Glutamatergic neuron (in vitro differentiated cells): ENCODE data around the gene LRRFIP1. TPM values are rescaled to one million over a fixed set of nuclear protein-coding genes. Genes with fewer than 3 reads are reported as not detected.
A peak's percentile ranks its signal among the peaks of the same experiment; 100 is the strongest.

ENCODE experiments used
- DNase-seq: peaks from one replicate; pipeline ENCODE4 v3.0.0; 2022
- H3K27ac Mint-ChIP-seq: one replicate; pipeline ENCODE4 v1.8.0; 2020; ENCODE audit warnings: mild to moderate bottlenecking, mixed read lengths, inconsistent platforms; ENCODE audit not compliant: unreplicated experiment
- H3K27me3 Mint-ChIP-seq: one replicate; pipeline ENCODE4 v1.8.0; 2020; ENCODE audit warnings: mild to moderate bottlenecking, moderate library complexity, mixed read lengths, inconsistent platforms; ENCODE audit not compliant: unreplicated experiment
- H3K36me3 Mint-ChIP-seq: one replicate; pipeline ENCODE4 v1.8.0; 2020; ENCODE audit warnings: mild to moderate bottlenecking, mixed read lengths, inconsistent platforms; ENCODE audit not compliant: unreplicated experiment
- H3K4me1 Mint-ChIP-seq: one replicate; pipeline ENCODE4 v1.8.0; 2020; ENCODE audit warnings: mild to moderate bottlenecking, low read depth, mixed read lengths, inconsistent platforms; ENCODE audit not compliant: unreplicated experiment
- H3K4me3 Mint-ChIP-seq: one replicate; pipeline ENCODE4 v1.8.0; 2020; ENCODE audit warnings: mild to moderate bottlenecking, mixed read lengths, inconsistent platforms; ENCODE audit not compliant: unreplicated experiment
- H3K9me3 Mint-ChIP-seq: one replicate; pipeline ENCODE4 v1.8.0; 2020; ENCODE audit warnings: mild to moderate bottlenecking, moderate library complexity, mixed read lengths, inconsistent platforms; ENCODE audit not compliant: unreplicated experiment
- long read RNA-seq: library from polyadenylated mRNA; unstranded; transcript quantifications from one replicate; pipeline ENCODE4 v2.0.0, GENCODE V29; 2020; ENCODE audit not compliant: unreplicated experiment
- total RNA-seq: library from RNA; stranded (reverse); fragmentation: NEBNext Ultra II Directional; extraction: Animal tissue kit (Norgen Biotek cat#: 25700); gene quantifications from one replicate; pipeline ENCODE4 v1.2.1, GENCODE V29; 2021; ENCODE audit not compliant: unreplicated experiment
- TF ChIP-seq, protein P1 (sequence below): fragments of 200-600 bp; sonication (generic); IDR thresholded peaks from one replicate; pipeline ENCODE4 v1.5.0; 2021; ENCODE audit not compliant: partially characterized antibody, unreplicated experiment

Gene LRRFIP1
- 112 TPM for total RNA-seq
- long read RNA-seq, transcript LRRFIP1-202 (8 exons, 3,709 nt) = major isoform, 5 of 52 reads
- long read RNA-seq, partial matches to known transcripts = 14 of 52 reads
- long read RNA-seq, other reads (novel, unspliced or antisense) = 33 of 52 reads

GRCh38 chr2:237627441-237628246, at the start of gene LRRFIP1:
LRRFIP1 (plus strand) TSS chr2:237627587; CDS start chr2:237627645, 58 bp downstream.
- Mint-ChIP-seq H3K27ac (peak within 1 kb of the TSS; percentile 72), H3K9me3 (peaks cover 11% of the 10 kb centered on the region), H3K27me3 (peaks cover 19% of the 10 kb centered on the region)

GRCh38 chr2:237577956-237578870, 49.2 kb upstream of the LRRFIP1 start:
- H3K36me3 Mint-ChIP-seq = no peaks in the 10 kb centered on the region
- no peak overlapping the region for H3K27ac Mint-ChIP-seq
- peaks cover 9% of the 10 kb centered on the region for H3K27me3 Mint-ChIP-seq
- TF ChIP-seq, protein P1, sequence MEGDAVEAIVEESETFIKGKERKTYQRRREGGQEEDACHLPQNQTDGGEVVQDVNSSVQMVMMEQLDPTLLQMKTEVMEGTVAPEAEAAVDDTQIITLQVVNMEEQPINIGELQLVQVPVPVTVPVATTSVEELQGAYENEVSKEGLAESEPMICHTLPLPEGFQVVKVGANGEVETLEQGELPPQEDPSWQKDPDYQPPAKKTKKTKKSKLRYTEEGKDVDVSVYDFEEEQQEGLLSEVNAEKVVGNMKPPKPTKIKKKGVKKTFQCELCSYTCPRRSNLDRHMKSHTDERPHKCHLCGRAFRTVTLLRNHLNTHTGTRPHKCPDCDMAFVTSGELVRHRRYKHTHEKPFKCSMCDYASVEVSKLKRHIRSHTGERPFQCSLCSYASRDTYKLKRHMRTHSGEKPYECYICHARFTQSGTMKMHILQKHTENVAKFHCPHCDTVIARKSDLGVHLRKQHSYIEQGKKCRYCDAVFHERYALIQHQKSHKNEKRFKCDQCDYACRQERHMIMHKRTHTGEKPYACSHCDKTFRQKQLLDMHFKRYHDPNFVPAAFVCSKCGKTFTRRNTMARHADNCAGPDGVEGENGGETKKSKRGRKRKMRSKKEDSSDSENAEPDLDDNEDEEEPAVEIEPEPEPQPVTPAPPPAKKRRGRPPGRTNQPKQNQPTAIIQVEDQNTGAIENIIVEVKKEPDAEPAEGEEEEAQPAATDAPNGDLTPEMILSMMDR = no peak
- peaks cover 5% of the 10 kb centered on the region for H3K4me1 Mint-ChIP-seq
- H3K4me3 Mint-ChIP-seq = no peak overlapping the region
- DNase-seq = no peak
- no peaks in the 10 kb centered on the region for H3K9me3 Mint-ChIP-seq

More at GRCh38 chr2:237627441-237628246, at the start of gene LRRFIP1:
- peaks cover 19% of the 10 kb centered on the region for H3K4me1 Mint-ChIP-seq
- H3K4me3 Mint-ChIP-seq = peak within 1 kb of the TSS; percentile 91
- H3K36me3 Mint-ChIP-seq = no peaks in the 10 kb centered on the region
- TF ChIP-seq, protein P1 = no peak
- DNase-seq = peak; percentile 69

DNA sequence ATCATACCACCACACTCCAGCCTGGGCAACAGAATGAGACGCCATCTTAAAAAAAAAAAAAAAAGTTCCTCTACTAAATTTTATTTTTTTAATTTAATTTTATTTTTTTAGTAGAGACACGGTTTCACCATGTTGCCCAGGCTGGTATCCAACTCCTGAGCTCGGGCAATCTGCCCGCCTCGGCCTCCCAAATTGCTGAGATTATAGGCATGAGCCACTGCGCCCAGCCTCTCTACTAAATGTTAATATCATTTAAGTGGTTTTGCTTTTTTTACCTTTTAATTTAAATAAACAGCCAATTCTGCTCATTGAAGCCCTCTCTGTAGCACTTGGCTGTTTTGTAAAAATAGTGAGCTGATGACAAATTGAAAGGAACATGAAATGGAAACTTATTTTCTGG, 46.1 kb upstream of the LRRFIP1 start:
- Mint-ChIP-seq H3K4me3 (no peak overlapping the region), H3K4me1 (peaks cover 5% of the 10 kb centered on the region), H3K36me3 (no peaks in the 10 kb centered on the region), H3K27ac (no peak overlapping the region), H3K27me3 (peaks cover 11% of the 10 kb centered on the region), H3K9me3 (peaks cover 2% of the 10 kb centered on the region)
- TF ChIP-seq, protein P1 = no peak
- DNase-seq = no peak

DNA sequence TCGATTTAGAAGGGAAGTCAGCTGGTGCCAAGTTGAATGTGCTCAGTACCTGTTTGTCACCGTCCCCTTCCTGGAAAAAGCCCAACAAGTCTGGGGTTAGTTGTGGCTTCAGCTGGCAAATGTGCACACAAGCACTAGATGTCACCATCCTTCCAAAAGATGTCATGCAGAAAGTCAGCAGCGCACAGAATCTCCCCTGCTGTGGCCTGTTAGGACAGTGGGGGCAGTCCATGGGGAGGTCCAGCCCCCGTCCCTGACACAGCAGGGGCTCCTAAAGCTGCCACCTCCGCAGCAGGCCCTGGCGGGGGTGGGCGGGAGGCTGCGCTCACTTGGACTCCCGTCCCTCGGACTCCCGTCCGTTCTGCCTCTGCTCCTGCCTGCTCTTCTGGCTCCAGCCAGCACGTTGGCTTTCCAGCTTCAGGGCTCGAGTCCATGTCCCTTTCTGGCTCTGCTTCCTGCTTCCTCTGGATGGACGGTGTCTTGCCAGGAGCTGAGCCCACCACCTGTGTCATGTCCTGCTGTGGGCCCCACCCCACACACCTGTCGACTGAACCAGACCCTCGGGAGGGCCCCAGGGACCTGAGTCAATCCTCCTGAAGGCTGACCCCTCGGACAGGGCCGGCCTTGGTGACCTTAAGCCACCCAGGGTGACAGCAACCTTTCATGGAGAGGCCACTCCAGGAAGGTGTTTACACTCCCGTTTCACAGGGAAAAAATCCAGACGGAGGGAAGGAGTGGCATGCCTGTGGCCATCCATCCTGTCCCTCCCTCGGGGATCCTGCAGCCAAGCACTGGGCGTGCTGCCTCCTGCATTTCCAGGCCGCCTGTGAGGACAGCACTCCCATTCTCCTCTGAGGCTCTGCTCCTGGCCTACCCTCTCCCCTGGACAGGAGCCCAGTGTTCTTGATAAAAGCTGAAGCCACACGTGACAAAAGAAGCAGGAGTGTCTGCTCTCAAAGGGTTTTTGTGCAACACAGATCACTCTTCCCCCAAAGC, 45.3 kb upstream of the LRRFIP1 start:
- Mint-ChIP-seq H3K27me3 (peaks cover 11% of the 10 kb centered on the region), H3K4me3 (no peak overlapping the region), H3K4me1 (peaks cover 5% of the 10 kb centered on the region), H3K27ac (no peak overlapping the region), H3K9me3 (peaks cover 3% of the 10 kb centered on the region), H3K36me3 (no peaks in the 10 kb centered on the region)
- TF ChIP-seq, protein P1 = no peak
- DNase-seq = peak; percentile 55
